ENCODE data around the gene BCAS3.
"Not testable (repeated sequence)": the region's sequence is repeated elsewhere in the genome, so short reads cannot be mapped to it uniquely, and the experiment has no call there.

BCAS3 gene

GRCh38 chr17:60804831-60805230 lies 127.2 kb downstream of the BCAS3 start:
- DNase-seq: no peak

GRCh38 chr17:60809421-60809820 lies 131.8 kb downstream of the BCAS3 start:
- DNase-seq: no peak

GRCh38 chr17:60814941-60815340 lies 137.3 kb downstream of the BCAS3 start:
- DNase-seq: not testable (repeated sequence)

- no peak for DNase-seq
These were observed 139.5 kb downstream of the BCAS3 start for GRCh38 chr17:60817192-60817591.

GRCh38 chr17:60819447-60820130 lies 141.9 kb downstream of the BCAS3 start:
- no peak for DNase-seq

- DNase-seq: no peak
These were observed 145.9 kb downstream of the BCAS3 start for GRCh38 chr17:60823515-60823914.

- no peak for DNase-seq
These were observed 147.7 kb downstream of the BCAS3 start for GRCh38 chr17:60825351-60825750.

- no peak for DNase-seq
These were observed 150.3 kb downstream of the BCAS3 start for GRCh38 chr17:60827943-60828342.

- DNase-seq: no peak
These were observed 154.5 kb downstream of the BCAS3 start for GRCh38 chr17:60832151-60832585.

- no peak for DNase-seq
These were observed 155.0 kb downstream of the BCAS3 start for GRCh38 chr17:60832631-60833030.

- DNase-seq: no peak
These were observed 162.8 kb downstream of the BCAS3 start for GRCh38 chr17:60840456-60840855.

GRCh38 chr17:60845012-60845411 lies 167.4 kb downstream of the BCAS3 start:
- DNase-seq: no peak

- no peak for DNase-seq
These were observed 168.5 kb downstream of the BCAS3 start for GRCh38 chr17:60846175-60846574.

GRCh38 chr17:60851181-60851580 lies 173.5 kb downstream of the BCAS3 start:
- no peak for DNase-seq

- no peak for DNase-seq
These were observed 180.0 kb downstream of the BCAS3 start for GRCh38 chr17:60857556-60858080.

- DNase-seq: no peak
These were observed 184.8 kb downstream of the BCAS3 start for GRCh38 chr17:60862482-60862881.

- DNase-seq: no peak
These were observed 186.4 kb downstream of the BCAS3 start for GRCh38 chr17:60863892-60864707.

- DNase-seq: no peak
These were observed 187.0 kb downstream of the BCAS3 start for GRCh38 chr17:60864708-60865005.

GRCh38 chr17:60874772-60875171 lies 197.1 kb downstream of the BCAS3 start:
- DNase-seq: no peak

- not testable (repeated sequence) for DNase-seq
These were observed 209.3 kb downstream of the BCAS3 start for GRCh38 chr17:60886731-60887613.

- DNase-seq: no peak
These were observed 210.0 kb downstream of the BCAS3 start for GRCh38 chr17:60887614-60888028.

GRCh38 chr17:60888812-60889709 lies 211.4 kb downstream of the BCAS3 start:
- no peak for DNase-seq
